Mucosa of descending colon (tissue), 3 donors: Measurements from ENCODE around the gene LENG1. TPM values are rescaled to one million over a fixed set of nuclear protein-coding genes. Genes with fewer than 3 reads are reported as not detected.

ENCODE experiments used
- ATAC-seq: fragments of 200-7000 bp; cut with Tn5 transposase; one replicate; pipeline ENCODE4 v1.9.1; 2020; ENCODE audit warnings: mild to moderate bottlenecking, moderate library complexity
- DNase-seq, 3 donors: peaks; one replicate each; pipeline ENCODE4 v3.0.0-alpha.2; 2020
- H3K36me3 ChIP-seq: fragments of 200-600 bp; one replicate; pipeline ENCODE4 v1.8.0; 2021; ENCODE audit warnings: low read depth, mild to moderate bottlenecking
- H3K4me1 ChIP-seq: fragments of 200-600 bp; one replicate; pipeline ENCODE4 v1.8.0; 2021; ENCODE audit warnings: low read depth, mild to moderate bottlenecking
- H3K4me3 ChIP-seq: fragments of 200-600 bp; one replicate; pipeline ENCODE4 v1.8.0; 2021; ENCODE audit warnings: mild to moderate bottlenecking
- H3K9me3 ChIP-seq: fragments of 200-600 bp; one replicate; pipeline ENCODE4 v1.8.0; 2021; ENCODE audit warnings: mild to moderate bottlenecking
- intact Hi-C, 2 donors: fragments of 100-400 bp; cut with DNase I in 1 of 2; cut with micrococcal nuclease in 1 of 2; formaldehyde crosslinking; loops; one replicate each; pipeline versions ENCODE4 v1.11.0 to v1.11.1; 2022; cut with DNase I, micrococcal nuclease
- total RNA-seq, 3 donors: library from RNA; stranded (reverse); fragmentation: NEBNext Ultra II Directional in 2 of 3; extraction: Animal tissue kit (Norgen Biotek cat#: 25700) in 2 of 3; gene quantifications; one replicate each; pipeline versions ENCODE4 v1.2.1 to v1.2.4, GENCODE V29; 2021 to 2023
- TF ChIP-seq, protein P1 (sequence below): fragments of 200-600 bp; IDR thresholded peaks from one replicate; pipeline ENCODE4 v1.8.0; 2022; ENCODE audit warnings: antibody characterized with exemption, mild to moderate bottlenecking
- donor health status: DM: no; HTN: no; CAD: no; lungs with moderate emphysema.
- donor health status: DM: no; HTN: no; CAD: no.
- donor health status: DM: no; HTN: yes; CAD: no.

LENG1 gene
- total RNA-seq, 3 donors from 2014 or later, result 7.5 to 10.8 (median 8.0) TPM

DNA sequence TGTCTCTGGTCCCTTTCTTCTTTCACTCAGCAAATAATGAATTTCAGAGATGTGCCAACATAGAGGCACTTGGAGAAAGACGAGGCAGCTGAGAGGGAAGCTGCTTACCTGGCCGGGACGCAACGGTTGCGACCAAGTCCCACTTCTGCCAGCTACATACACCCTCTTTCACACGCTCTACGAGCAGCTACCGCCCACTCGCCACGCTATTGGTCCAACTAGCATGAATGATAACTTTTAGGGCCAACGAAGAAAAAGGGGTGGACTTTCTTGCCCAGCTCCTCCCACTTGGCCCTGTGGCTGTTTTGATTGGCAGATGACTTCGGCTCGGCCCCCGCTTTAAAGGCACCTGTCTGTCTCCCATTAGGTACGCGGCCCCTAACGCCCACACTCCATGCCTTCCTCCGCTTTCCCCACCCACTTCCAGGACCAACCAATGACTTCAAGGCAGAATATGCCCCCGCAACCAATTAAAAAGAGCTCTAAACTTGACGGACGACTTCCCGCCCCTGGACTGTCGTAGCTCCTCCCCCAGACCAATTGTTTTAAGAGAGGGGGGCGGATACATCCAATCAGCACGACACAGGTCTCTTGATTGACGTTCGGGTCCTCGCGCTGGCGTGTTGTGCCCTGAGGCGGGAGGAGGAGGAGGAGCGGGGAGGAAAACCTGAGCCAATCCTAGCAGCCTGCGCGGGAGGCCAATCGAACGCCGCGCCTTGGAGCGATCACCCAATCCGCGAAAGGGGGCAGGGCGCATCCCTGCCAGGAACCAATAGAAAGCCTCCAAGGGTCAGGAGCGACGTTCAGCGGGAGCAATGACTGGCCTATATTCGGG, 22.4 kb downstream of the LENG1 start:
- H3K4me3 ChIP-seq, result peak overlapping the region; percentile 99
- H3K36me3 ChIP-seq, result peaks cover 7% of the 10 kb centered on the region
- peak; percentile 98 to 100 (median 99) for DNase-seq
- peaks cover 35% of the 10 kb centered on the region for H3K4me1 ChIP-seq
- peak; percentile 88 for ATAC-seq
- H3K9me3 ChIP-seq, result no peaks in the 10 kb centered on the region
- TF ChIP-seq, protein P1, sequence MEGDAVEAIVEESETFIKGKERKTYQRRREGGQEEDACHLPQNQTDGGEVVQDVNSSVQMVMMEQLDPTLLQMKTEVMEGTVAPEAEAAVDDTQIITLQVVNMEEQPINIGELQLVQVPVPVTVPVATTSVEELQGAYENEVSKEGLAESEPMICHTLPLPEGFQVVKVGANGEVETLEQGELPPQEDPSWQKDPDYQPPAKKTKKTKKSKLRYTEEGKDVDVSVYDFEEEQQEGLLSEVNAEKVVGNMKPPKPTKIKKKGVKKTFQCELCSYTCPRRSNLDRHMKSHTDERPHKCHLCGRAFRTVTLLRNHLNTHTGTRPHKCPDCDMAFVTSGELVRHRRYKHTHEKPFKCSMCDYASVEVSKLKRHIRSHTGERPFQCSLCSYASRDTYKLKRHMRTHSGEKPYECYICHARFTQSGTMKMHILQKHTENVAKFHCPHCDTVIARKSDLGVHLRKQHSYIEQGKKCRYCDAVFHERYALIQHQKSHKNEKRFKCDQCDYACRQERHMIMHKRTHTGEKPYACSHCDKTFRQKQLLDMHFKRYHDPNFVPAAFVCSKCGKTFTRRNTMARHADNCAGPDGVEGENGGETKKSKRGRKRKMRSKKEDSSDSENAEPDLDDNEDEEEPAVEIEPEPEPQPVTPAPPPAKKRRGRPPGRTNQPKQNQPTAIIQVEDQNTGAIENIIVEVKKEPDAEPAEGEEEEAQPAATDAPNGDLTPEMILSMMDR, result no peak
- intact Hi-C loops, result no loop called here

GRCh38 chr19:54136086-54136863, 23.2 kb downstream of the LENG1 start:
- TF ChIP-seq, protein P1, result no peak
- H3K4me1 ChIP-seq, result peaks cover 35% of the 10 kb centered on the region
- peak overlapping the region; percentile 99 for H3K4me3 ChIP-seq
- H3K9me3 ChIP-seq, result no peaks in the 10 kb centered on the region
- ATAC-seq (no peak), DNase-seq (no peak)
- peaks cover 7% of the 10 kb centered on the region for H3K36me3 ChIP-seq
- intact Hi-C loops, result no loop called here

GRCh38 chr19:54133957-54134590, 25.4 kb downstream of the LENG1 start:
- ATAC-seq (no peak), DNase-seq (no peak)
- Histone ChIP-seq H3K4me1 (peaks cover 22% of the 10 kb centered on the region), H3K9me3 (no peaks in the 10 kb centered on the region), H3K36me3 (peaks cover 7% of the 10 kb centered on the region), H3K4me3 (no peak overlapping the region)
- intact Hi-C loops, result no loop called here
- TF ChIP-seq, protein P1, result no peak

DNA sequence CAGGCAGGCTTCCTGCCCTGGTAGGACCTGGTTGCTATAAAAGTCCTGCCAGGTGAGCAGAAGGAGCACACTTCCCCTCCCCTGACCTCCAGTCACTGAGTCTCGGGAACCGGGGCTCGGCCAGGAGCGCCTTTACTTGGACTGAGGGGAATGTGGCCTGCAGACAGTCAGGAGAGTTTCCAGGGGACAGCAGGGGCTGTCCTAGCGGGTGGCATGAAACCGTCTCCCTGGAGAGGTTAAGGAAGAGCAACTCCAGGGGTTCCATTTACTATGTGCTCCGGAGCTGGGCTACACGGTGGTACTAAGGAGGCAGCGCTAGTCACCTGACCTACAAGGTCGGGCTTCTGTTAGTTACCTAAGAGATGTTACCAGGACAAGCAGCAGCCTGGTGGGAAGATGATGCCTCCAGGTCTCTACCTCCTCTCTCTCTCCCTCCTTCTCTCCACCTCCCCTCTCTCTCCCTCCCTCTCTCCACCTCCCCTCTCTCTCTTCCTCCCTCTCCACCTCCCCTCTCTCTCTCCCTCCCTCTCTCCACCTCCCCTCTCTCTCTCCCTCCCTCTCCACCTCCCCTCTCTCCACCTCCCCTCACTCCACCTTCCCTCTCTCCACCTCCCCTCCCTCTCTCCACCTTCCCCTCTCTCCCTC, 26.1 kb downstream of the LENG1 start:
- Histone ChIP-seq H3K4me1 (peaks cover 15% of the 10 kb centered on the region), H3K4me3 (no peak overlapping the region), H3K36me3 (peaks cover 7% of the 10 kb centered on the region), H3K9me3 (no peaks in the 10 kb centered on the region)
- ATAC-seq, result no peak
- TF ChIP-seq, protein P1, result no peak
- intact Hi-C loops, result no loop called here
- DNase-seq, result no peak

DNA sequence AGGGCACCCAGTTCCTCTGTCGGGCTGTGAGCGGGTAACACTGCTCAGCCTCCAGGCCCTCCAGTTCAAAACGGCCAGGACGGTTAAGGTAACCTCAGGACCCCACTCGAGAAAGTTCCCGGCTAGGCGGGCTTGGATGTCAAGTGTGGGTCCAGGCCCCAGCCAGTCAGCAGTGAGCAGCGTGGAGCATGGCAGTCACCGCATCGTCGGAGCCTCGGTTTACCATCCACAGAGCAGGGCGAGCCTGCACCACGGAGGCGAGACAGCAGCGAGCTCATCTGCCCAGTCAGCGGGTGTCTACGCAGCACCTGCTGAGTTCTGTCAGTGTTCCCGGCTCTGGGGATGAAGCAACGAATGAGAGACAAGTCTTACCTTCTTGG, 29.9 kb downstream of the LENG1 start:
- no peak overlapping the region for H3K4me3 ChIP-seq
- H3K36me3 ChIP-seq, result peaks cover 7% of the 10 kb centered on the region
- TF ChIP-seq, protein P1, result no peak
- intact Hi-C loops, result no loop called here
- ATAC-seq (no peak), DNase-seq (peak in 1 of 3 donors; percentile 33)
- H3K9me3 ChIP-seq, result no peaks in the 10 kb centered on the region
- H3K4me1 ChIP-seq, result no peaks in the 10 kb centered on the region
